HepG2 (cell line): Measurements from ENCODE around the gene NOP56. TPM values are rescaled to one million over a fixed set of nuclear protein-coding genes. Genes with fewer than 3 reads are reported as not detected.

ENCODE experiments used
- ATAC-seq: fragments of 200-7000 bp; cut with Tn5 transposase; 3 replicates; pipeline ENCODE4 v1.9.1; 2020; ENCODE audit warnings: mild to moderate bottlenecking, moderate library complexity
- BruUV-seq: library from RNA; stranded (reverse); fragments of 400-500 nt; replicated peaks from 2 replicates; lab custom pipeline; 2021; lab: Mats Ljungman, UMichigan
- CTCF ChIA-PET: fragments of 300-600 bp; formaldehyde crosslinking; extraction: SDS; loops from one replicate; lab custom pipeline; 2021; ENCODE audit warnings: low total read pairs, inconsistent platforms, low intra/inter-chr PET ratio; lab: Yijun Ruan, JAX
- POLR2A ChIA-PET: fragments of 350-600 bp; sonication (Branson Sonifier 250); formaldehyde crosslinking; loops from one replicate; lab custom pipeline; 2020; ENCODE audit warnings: antibody characterized with exemption, inconsistent platforms; lab: Yijun Ruan, JAX
- DNase-seq: peaks from one replicate; pipeline ENCODE4 v3.0.0-alpha.2; 2015; ENCODE audit warnings: low spot score
- FAIRE-seq: peaks from 3 replicates; lab custom pipeline; 2011; peaks lifted over from hg19 to GRCh38; lab: Jason Lieb, UNC
- H2AFZ ChIP-seq: one replicate; pipeline ENCODE4 v1.6.1; 2011; ENCODE audit warnings: low read length, inconsistent platforms
- H3K27ac ChIP-seq: fragments of 300-600 bp; 3 replicates; pipeline ENCODE4 v1.8.0; 2011; ENCODE audit warnings: mixed run types, mild to moderate bottlenecking, mixed read lengths, low read length, inconsistent platforms; ENCODE audit not compliant: insufficient read depth; ENCODE audit errors: extremely low read length
- H3K27me3 ChIP-seq, 2 experiments: fragments of 200-600 bp in 1 of 2; 2 replicates in 1 of 2; 3 replicates in 1 of 2; pipeline versions ENCODE4 v1.6.0 to v1.8.0; 2011; ENCODE audit warnings: low read length in 2 of 2, mild to moderate bottlenecking in 2 of 2, moderate library complexity in 2 of 2, inconsistent platforms in 1 of 2; ENCODE audit not compliant: insufficient read depth in 2 of 2, control insufficient read depth in 1 of 2
- H3K36me3 ChIP-seq, 2 experiments: fragments of 200-600 bp in 1 of 2; replicated peaks in 1 of 2; 2 replicates in 1 of 2; 3 replicates in 1 of 2; pipeline versions ENCODE4 v1.5.1 to v1.8.0; 2011; ENCODE audit warnings: low read length in 2 of 2, inconsistent platforms in 1 of 2; ENCODE audit not compliant: insufficient read depth in 2 of 2, control insufficient read depth in 1 of 2
- H3K4me1 ChIP-seq: 2 replicates; pipeline ENCODE4 v1.5.1; 2012; ENCODE audit warnings: low read length, inconsistent platforms; ENCODE audit not compliant: insufficient read depth
- H3K4me2 ChIP-seq: 2 replicates; pipeline ENCODE4 v1.6.0; 2011; ENCODE audit warnings: low read depth, low read length, inconsistent platforms
- H3K4me3 ChIP-seq, 3 experiments: fragments of 200-600 bp in 1 of 3; sonication (generic), shearing (Covaris generic) in 1 of 3; replicated peaks in 1 of 3; 2 replicates each; pipeline ENCODE4 v1.5.1; 2011 to 2016; ENCODE audit warnings: low read length in 3 of 3, inconsistent platforms in 2 of 3, low read depth in 2 of 3, mild to moderate bottlenecking in 2 of 3, control low read depth in 1 of 3, mixed read lengths in 1 of 3; ENCODE audit not compliant: insufficient read depth in 1 of 3
- H3K79me2 ChIP-seq: one replicate; pipeline ENCODE4 v1.6.1; 2011; ENCODE audit warnings: low read length, inconsistent platforms; ENCODE audit not compliant: insufficient read depth
- H3K9ac ChIP-seq: 2 replicates; pipeline ENCODE4 v1.6.0; 2011; ENCODE audit warnings: mild to moderate bottlenecking, low read depth, low read length, inconsistent platforms; ENCODE audit not compliant: insufficient read depth
- H3K9me3 ChIP-seq: 2 replicates; pipeline ENCODE4 v1.5.1; 2012; ENCODE audit warnings: mild to moderate bottlenecking, low read length
- H4K20me1 ChIP-seq: 2 replicates; pipeline ENCODE4 v1.6.0; 2011; ENCODE audit warnings: inconsistent platforms, mild to moderate bottlenecking, low read length, moderate library complexity; ENCODE audit not compliant: insufficient read depth
- ATF4 ChIP-seq, 2 experiments: fragments of 450-650 bp in 1 of 2; sonication (generic) in 1 of 2; formaldehyde crosslinking; IDR thresholded peaks; 2 replicates each; pipeline versions ENCODE4 v1.5.0 to v1.8.0; 2020 to 2022; ENCODE audit warnings: mild to moderate bottlenecking in 1 of 2, missing genetic modification reagents in 1 of 2
- DR1 ChIP-seq: sonication (generic); formaldehyde crosslinking; IDR thresholded peaks from 2 replicates; pipeline ENCODE4 v1.8.0; 2021; ENCODE audit warnings: mild to moderate bottlenecking, missing genetic modification reagents, inconsistent platforms
- E2F1 ChIP-seq: sonication (generic); formaldehyde crosslinking; IDR thresholded peaks from 2 replicates; pipeline ENCODE4 v1.5.0; 2020; ENCODE audit warnings: missing genetic modification reagents
- EHMT2 ChIP-seq: fragments of 200-600 bp; sonication (generic); IDR thresholded peaks from 2 replicates; pipeline ENCODE4 v1.7.0; 2017; ENCODE audit warnings: antibody characterized with exemption, low read depth, low read length, borderline replicate concordance
- HNRNPUL1 ChIP-seq: fragments of 200-400 bp; formaldehyde crosslinking; IDR thresholded peaks from 2 replicates; pipeline ENCODE4 v1.6.1; 2017; ENCODE audit warnings: low read depth, mild to moderate bottlenecking, low read length, moderate library complexity
- IRX3 ChIP-seq: sonication (generic); formaldehyde crosslinking; IDR thresholded peaks from 2 replicates; pipeline ENCODE4 v1.8.1; 2023; ENCODE audit warnings: mild to moderate bottlenecking, low read depth, missing genetic modification reagents, borderline replicate concordance
- NCOA5 ChIP-seq: sonication (generic); formaldehyde crosslinking; IDR thresholded peaks from 2 replicates; pipeline ENCODE4 v1.4.0; 2020; ENCODE audit warnings: missing genetic modification reagents
- SRF ChIP-seq: IDR thresholded peaks from 2 replicates; pipeline ENCODE4 v1.6.1; 2011; ENCODE audit warnings: mild to moderate bottlenecking, low read depth, low read length, moderate library complexity
- SRY ChIP-seq: sonication (generic); formaldehyde crosslinking; IDR thresholded peaks from 2 replicates; pipeline ENCODE4 v1.8.0; 2022; ENCODE audit warnings: mild to moderate bottlenecking, missing genetic modification reagents
- ZBTB7B ChIP-seq: sonication (generic); formaldehyde crosslinking; IDR thresholded peaks from 2 replicates; pipeline ENCODE4 v1.4.0; 2020; ENCODE audit warnings: missing genetic modification reagents
- ZNF496 ChIP-seq: sonication (generic); formaldehyde crosslinking; IDR thresholded peaks from 2 replicates; pipeline ENCODE4 v1.8.1; 2023; ENCODE audit warnings: mild to moderate bottlenecking, moderate library complexity, missing genetic modification reagents; ENCODE audit not compliant: insufficient replicate concordance
- WGBS: methylation state at CpG from one replicate; pipeline ENCODE4 v1.1.6; 2017; ENCODE audit warnings: low lambda C conversion rate; 5-methylcytosine and 5-hydroxymethylcytosine counted together
- in situ Hi-C: cut with HindIII; loops from 2 replicates; pipeline ENCODE4 v1.10.0; 2017; ENCODE audit warnings: low pct_unique_long_range_greater_than_20kb; ENCODE audit not compliant: extremely low pct_ligation_motif_present
- intact Hi-C: fragments of 100-400 bp; cut with micrococcal nuclease; formaldehyde crosslinking; loops from one replicate; pipeline ENCODE4 v1.10.0; 2022; ENCODE audit not compliant: unreplicated experiment
- polyA plus RNA-seq, 8 experiments: library from polyadenylated mRNA; depleted of rRNA in 3 of 8; stranded (reverse) in 7 of 8; unstranded in 1 of 8; fragments of >200 nt; fragmentation: Illumina TruSeq in 4 of 8; extraction: Trizol in 4 of 8; gene quantifications; 2 replicates each; pipeline versions ENCODE4 v1.2.1 to v1.2.3, GENCODE V29; 2011 to 2016; ENCODE audit warnings: low read depth in 4 of 8, missing spikeins in 1 of 8, mixed read lengths in 1 of 8; ENCODE audit not compliant: insufficient read depth in 1 of 8
- total RNA-seq, 5 experiments: library from RNA; depleted of rRNA; stranded (reverse); fragments of >200 nt; fragmentation: Illumina TruSeq; extraction: Trizol; gene quantifications; 2 replicates each; pipeline ENCODE4 v1.2.3, GENCODE V29; 2016; ENCODE audit warnings: low read depth in 1 of 5

NOP56 gene
- total and polyA plus RNA-seq, 2 of the 13 experiments (the other 11 are each of a cell fraction or from before 2014, with no cell fraction given), result 369 to 1,116 TPM

GRCh38 chr20:2610941-2611720, 41.3 kb upstream of the NOP56 start:
- no peak overlapping the region for H3K9ac ChIP-seq

More at GRCh38 chr20:2610941-2611720, 41.3 kb upstream of the NOP56 start:
- POLR2A ChIA-PET, result no interaction called here
- Histone ChIP-seq H4K20me1 (no peaks in the 10 kb centered on the region), H3K4me3 (no peak overlapping the region), H3K79me2 (no peaks in the 10 kb centered on the region), H3K4me1 (no peaks in the 10 kb centered on the region), H2AFZ (no peak overlapping the region), H3K36me3 (no peaks in the 10 kb centered on the region), H3K9me3 (peaks cover 15% of the 10 kb centered on the region), H3K4me2 (no peak overlapping the region), H3K27ac (no peak overlapping the region), H3K27me3 (peaks cover 3 to 20% of the 10 kb centered on the region in 2 experiments; a peak in 2 of 5 replicates)
- TF ChIP-seq DR1 (CRISPR knock-in tag) (no peak), ATF4 (CRISPR knock-in tag; IDR thresholded peaks at IDR 0.05) (no peak), ZNF496 (CRISPR knock-in tag) (no peak), NCOA5 (CRISPR knock-in tag) (no peak), EHMT2 (no peak), SRF (no peak), E2F1 (no peak), SRY (CRISPR knock-in tag) (no peak), ZBTB7B (CRISPR knock-in tag) (no peak), HNRNPUL1 (no peak), IRX3 (CRISPR knock-in tag) (no peak)
- CTCF ChIA-PET, result no interaction called here
- no peak for ATAC-seq
- FAIRE-seq, result no peak
- in situ Hi-C loops (no loop called here), intact Hi-C loops (no loop called here)
- BruUV-seq, result no TSS peak
- WGBS, result 4% methylated on average over 6 of the region's 6 CpGs
- DNase-seq, result no peak
